NCI-H1105 (cell line): Measurements from ENCODE around the gene LTB4R2.
A peak's percentile ranks its signal among the peaks of the same experiment; 100 is the strongest.

ENCODE experiments used
- DNase-seq: peaks from one replicate; lab custom pipeline; 2025; lab: John Stamatoyannopoulos, UW

Gene LTB4R2, protein sequence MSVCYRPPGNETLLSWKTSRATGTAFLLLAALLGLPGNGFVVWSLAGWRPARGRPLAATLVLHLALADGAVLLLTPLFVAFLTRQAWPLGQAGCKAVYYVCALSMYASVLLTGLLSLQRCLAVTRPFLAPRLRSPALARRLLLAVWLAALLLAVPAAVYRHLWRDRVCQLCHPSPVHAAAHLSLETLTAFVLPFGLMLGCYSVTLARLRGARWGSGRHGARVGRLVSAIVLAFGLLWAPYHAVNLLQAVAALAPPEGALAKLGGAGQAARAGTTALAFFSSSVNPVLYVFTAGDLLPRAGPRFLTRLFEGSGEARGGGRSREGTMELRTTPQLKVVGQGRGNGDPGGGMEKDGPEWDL

DNA sequence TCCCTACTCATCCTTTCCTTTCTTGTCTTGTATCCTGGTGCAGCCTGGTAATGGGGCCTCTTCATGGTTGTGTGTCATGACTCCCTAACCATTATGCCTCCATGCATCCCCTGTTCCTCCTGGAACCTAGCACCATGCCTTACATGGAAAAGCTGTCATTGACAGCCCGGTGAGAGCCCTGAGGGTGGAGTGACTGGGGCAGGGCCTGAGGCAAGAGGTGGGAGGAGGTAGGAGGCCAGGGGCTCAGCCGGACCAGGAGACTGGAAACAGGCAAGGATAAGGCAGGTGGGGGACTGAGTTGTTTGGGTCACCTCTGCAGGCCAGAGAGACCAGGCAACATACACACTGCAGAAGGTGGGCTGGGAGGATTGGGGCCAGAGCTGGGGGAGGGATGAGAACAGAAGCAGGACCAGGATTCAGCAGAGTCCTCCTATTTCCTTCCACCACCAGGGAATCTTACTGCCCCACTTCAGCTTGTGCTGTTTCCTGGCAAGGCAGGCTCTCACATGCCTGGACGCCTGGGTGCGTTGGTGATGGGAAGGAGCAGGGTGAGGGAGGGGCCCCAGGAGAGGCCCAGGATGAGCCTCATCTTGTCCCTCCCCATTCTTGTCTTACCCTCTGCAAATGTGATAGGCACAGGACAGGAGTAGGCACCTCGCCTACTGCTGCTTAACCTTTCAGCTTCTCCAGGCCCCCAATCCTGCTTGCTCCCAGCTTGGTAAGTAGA lies at the start of gene LTB4R2:
LTB4R2 (plus strand) TSS at position 603 of the 727 bp plus-strand sequence. CDS start 525 bp downstream, outside the sequence.
- DNase-seq, result no peak

DNA sequence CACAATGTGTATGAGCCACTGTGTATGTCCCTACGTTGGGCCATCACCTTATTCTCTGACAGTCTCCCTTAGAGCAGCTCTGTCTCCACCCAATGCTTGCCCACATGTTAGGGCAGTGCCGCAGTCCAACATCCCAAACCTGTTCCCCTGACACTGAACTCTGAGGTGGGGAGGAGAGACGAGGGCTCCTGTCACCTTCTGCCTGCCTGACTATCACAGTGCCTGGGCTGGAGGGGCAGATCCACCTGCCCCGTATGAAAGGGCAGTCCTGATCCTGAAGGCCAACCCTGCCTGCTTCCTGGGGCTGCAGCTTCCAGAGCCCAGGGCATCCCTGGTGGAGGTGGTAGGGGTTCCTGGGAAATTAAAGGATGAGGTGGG lies 49.2 kb upstream of the LTB4R2 start:
- no peak for DNase-seq

DNA sequence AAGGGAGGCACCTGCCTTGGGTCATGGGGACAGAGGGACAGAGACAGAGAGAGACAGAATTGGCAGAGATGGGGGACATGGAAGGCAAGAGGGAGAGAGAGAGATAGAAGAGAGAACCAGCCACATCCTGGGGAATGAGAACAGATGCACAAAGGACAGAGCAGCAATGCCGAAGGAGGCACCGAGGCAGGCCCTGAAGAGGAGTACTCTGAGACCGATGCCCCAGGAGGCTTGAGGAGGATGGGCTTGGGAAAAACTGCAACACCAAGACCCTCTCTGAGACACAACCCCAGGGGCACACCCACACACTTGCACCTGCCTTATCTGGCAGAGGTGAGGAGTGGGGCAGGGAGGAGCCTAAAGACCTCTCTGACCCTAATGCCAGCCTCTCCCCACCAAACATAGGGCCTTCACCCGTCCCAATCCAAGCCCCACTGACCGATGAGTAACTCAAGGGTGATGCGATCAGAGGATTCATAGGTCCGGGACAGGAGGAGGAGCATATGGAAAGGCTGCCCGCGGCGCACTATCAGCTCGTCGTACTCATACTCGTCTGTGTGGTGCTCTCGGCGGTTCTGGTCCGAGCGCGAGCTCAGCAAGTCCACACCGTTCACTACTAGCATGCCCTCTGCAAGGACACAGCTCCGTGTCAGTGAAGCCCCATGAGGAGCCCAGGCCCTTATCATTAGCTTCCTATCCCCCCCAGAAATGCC lies 48.5 kb upstream of the LTB4R2 start:
- no peak for DNase-seq

DNA sequence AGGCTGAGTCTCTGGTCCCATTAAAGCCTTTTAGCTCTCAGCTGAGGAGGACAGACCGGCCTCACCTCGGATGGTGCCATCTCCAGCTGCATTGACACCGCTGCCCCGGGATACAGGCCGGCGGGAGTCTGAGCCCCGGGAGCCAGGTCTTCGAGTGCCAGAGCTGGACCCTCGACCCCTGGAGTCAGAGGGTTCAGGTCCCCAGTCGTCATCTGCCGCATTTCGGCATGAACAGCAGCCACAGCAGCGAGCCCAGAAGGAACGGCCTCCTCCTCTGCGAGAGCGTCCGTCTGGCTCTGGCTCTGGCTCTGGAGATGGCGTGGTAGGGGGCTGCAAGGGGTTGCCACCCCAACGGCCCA lies 48.0 kb upstream of the LTB4R2 start:
- DNase-seq, result no peak

DNA sequence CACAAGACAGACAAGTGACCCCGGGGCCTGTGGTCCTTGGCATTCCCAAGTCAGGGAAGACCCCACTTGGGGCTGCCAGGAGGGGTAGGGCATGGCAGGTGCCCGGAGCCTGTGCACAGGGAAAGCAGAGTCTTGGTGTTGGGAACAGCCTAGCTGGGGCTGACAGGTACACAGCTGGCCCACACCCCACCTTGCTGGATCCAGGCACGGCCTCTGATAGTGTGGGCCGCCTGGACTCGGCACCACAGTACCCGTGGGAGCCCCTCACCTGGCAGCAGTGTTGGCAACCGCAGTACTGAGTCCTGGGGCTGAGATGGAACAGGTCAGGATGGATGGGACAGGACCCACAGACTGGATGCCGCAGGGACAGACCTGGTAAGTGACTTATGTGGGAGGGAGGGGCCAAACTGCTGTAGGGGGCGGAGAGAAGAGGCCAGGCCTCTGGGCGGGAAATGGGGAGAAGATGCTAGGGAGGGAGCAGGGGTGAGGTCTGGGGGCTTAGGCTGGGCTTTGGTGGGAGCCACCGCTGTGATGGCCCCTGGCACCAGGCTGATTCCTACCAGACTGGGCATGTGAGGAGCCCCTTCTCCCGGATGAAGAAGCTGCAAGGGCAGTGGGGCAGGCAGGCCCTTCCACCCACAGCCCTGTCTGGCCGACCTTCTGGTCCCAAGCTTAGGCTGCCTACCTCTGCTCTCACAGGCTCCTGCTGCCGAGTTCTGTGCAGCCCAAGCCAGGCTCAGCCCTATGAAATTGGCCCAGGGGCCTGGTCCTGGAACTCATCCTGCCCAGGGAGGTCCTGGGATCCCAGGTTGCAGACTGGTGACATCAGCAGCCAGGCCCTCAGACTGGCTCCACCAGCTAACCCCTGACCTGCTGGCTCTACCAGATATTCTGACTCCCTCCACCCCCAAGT lies 46.9 kb upstream of the LTB4R2 start, which contains the start of gene TGM1:
TGM1 (minus strand) TSS at position 357 of the 913 bp plus-strand sequence. CDS start 825 bp downstream, outside the sequence.
- DNase-seq, result no peak

DNA sequence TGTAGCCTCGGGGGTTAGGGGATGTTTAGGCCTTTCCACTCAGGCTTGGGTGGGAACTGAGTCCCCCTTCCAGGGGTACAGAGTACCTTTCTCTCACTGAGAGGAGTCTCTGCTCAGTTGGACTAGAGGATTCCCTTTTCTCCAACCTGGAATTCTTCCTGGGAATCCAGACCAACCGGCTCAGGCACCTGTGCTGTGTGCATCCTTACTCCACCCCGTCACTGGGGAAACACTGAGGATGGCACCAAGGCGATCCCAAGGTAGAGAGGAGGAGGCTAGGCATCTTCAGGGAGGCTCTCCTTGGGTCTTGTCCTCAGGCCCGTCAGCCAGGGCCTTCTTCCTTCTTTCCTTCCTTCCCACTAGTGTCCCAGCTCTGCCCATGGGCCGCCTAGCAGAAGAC lies 46.1 kb upstream of the LTB4R2 start:
- DNase-seq, result no peak

DNA sequence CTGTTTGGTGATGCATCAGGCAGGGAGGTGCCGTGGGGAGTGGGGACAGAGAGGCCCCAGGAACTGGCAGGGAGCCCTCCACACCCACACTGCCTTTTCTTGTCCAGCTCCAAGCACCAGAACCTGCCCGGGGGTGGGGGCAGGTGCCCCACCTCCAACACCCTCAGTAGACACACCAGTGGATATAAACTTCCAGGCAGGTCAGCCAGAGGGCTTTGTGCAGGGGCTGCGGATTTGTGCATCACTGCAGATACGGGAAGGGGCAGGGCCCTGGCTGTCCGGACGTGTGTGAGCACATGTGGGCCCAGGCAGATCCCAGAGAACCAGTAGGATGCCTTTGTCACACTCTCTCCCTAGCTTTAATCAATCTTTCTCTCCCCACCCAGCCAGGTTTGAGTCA lies 45.6 kb upstream of the LTB4R2 start:
- DNase-seq, result no peak

DNA sequence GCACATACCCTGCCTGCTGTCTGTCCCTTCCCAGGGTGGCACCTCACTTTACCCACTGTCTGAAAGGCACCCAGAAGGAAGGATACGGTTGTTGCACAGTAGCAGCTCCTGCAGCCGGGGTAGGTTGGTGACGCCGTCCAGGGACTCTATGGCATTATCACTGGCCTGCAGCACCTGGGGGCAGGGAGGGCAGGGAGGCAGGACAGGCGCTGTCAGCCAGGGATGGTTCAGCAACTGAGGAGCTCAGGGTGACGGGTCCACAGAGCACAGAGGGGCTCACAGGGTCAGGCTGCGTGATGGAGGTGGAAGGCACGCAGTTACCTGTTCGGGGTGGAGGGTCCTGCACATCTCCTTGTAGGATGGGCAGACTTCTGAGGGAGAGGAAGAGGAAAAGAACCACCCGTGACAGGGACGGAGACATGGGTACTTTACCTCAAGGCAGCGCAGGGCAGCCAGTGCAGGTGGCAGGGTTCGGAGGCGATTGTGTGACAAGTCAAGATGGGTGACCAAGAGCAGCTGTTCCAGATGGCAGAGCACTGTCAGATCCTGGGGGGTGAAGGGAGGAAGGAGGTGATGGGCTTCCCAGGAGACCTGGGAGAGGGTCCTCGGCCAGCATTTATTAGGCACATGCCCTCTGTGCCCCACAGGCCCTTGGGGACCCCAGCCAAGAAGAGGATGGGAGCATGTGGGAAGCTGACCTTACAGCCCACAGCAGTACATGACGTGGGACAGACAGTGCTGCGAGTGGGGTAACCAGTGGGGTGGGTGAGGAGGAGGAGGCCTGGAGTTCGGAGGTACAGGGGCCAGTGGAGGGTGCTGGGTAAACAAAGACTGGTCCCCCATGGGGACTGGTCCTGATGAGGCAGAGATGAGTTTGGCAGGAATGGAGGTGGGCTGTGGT lies 43.3 kb upstream of the LTB4R2 start:
- DNase-seq, result no peak

DNA sequence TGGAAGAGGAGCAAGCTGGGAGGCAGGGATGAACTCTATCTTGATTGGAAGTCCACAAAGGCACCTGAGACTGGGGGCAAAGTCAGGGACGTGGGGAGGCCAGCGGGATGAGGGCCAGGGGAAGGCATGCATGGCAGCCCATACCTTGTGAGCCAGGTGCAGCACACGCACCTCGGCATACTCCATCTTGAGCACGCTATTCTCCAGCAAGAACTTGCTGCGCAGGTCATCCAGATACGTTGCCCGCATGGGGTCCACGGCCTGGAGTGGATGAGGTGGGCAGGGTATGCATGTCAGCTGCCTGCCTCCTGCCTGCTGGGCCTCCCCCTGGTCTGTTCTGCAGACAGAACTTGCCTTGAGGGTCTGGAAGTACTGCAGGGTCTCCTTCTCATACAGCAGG lies 42.4 kb upstream of the LTB4R2 start:
- no peak for DNase-seq

DNA sequence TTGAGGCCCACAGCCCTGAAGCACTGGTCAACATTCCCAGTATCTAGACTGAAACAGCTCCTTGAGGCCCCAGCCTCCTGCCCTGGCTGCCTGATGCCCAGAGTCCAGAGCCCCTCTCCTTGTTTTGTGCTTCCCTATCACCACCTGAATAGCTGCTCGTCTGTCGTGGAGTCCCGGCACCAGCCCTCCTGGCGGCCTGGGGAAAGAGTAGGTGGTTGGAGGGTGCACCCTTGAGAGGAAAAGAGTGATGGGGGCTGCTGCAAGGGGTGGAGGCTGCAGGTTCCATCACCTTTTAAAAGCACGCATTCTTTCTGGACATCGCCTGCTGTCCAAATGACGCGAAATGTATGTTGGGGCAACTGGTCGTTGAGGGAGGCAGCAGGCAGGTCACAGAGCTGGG lies 41.7 kb upstream of the LTB4R2 start:
- no peak for DNase-seq

DNA sequence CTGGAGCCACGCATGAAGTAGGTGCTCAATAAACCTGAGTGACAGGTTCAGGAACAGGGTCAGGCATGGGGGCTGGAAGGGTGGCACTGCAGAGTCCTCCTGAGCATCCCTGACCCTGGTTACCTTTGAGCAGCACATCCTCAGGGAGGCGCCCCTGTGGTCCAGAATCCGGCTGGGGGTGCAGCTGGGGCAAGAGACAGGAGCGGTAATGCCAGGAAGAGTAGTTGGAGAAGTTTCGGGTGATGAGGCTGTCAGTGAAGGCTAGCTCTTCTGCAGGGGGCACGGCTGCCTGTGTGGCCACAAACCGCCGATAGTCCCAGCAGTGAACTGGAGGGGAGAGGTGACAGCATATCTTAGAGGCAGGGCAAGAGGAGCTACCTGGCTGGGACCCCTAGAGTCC lies 40.6 kb upstream of the LTB4R2 start:
- DNase-seq, result no peak

DNA sequence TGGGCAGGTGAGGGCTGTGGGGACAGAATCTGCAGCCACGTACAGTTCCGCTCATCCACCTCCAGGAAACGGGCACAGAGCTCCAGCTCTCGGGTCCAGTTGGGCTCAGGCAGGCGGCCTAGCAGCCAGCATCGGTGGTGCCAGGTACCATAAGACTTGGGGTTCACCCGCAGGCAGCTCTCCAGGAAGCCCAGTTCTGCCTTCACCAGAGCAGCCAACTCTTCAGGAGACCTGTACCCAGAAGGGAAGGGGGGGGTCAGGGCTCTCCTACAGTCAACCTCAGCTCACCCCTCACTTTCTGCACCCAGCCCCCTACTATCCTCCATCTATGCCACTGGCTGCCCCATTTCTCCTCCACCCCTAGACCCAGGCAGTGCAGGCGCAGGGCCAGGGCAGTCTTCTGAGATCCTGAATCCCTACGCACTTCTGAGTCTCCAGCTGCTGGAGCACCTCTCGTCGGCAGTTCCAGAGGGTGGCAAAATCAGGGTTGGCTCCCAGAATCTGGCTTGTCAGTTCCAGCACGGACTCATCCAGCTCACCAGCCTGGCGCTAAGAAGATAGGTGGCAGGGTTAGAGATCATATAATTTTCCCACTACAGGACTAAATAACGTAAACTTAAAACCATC lies 39.9 kb upstream of the LTB4R2 start:
- no peak for DNase-seq

DNA sequence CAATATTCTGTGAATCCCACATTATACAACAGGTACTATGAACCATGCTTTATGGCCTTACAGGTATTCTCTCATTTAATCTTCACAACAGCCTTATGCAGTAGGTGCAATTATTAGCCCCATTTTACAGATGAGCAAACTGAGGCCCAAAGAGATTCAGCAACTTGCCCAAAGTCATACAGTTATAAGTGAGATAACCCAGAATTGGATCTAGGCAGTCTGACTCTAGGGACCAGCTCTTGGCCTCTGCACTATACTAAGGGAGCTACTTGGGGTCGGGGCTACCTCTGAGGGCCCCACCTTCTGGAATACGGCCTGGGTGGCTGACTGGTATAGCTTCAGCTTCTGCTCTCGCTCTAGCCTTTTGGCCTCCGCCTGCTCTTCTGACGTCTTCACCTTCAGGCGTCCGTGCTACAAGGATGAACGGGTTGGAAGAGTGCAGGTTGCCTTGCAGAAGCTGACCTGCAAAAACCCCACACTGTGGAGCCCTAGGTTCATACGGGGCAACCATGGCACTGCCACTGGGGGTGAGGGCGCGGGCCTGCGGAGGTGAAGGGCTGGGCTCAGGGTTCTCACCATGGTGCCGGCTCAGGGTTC lies 39.3 kb upstream of the LTB4R2 start:
- no peak for DNase-seq

DNA sequence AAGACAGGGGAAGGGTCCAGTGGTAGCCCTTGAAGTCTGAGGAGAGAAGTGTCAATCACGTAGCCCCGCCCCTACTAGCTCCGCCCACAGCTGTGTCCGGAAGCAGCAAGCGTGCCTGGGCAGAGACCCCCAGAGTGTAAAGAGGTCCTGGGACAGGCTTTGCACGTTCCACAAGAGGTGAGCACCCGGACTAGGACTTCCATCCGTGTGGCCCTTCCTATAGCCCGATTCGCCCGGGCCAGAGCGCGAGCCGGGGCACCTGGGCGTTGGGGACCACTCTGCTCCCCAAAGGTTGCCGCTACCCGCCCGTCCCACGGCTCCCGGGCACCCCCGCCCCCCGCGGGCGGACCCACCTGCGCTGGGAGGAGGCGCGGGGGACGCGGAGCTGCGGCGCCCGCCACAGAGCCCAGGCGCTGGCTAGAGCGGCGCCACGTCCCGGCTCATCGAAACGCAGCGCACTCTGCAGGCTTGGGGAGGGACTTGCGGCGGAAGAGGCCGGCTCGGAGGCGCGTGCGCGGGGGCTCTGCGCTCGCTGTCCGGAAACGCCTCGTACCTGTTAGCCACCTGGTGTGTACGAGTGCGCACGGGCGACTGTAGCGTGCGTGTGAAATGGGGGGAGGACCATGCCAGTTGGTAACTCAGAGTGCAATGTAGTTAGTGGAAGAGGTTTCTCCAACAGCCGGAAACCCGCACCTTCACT lies 38.7 kb upstream of the LTB4R2 start, which contains the start of gene RABGGTA:
RABGGTA (minus strand) TSS at position 464 of the 700 bp plus-strand sequence. CDS start 482 bp downstream, outside the sequence.
- DNase-seq, result peak; percentile 94

DNA sequence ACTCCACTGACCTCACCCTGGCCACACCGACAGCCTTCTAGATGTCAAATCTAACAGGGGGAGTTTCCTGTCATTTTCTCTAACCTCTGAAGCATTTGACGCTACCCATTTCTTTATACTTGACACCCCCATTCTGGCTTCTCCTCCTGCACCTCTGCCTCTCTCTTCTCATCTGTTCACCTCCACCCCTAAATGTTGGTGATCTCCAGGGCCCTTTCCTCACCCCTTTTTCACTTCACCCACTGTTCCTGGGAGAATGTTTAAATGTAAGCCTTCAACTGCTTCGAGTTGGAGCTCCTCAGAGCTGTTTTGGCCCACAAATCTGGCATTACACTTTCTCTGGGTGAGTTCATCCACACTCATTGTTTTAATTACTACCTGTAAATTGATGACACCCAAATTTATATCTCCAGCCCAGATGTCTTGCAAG lies 38.1 kb upstream of the LTB4R2 start:
- DNase-seq, result no peak

DNA sequence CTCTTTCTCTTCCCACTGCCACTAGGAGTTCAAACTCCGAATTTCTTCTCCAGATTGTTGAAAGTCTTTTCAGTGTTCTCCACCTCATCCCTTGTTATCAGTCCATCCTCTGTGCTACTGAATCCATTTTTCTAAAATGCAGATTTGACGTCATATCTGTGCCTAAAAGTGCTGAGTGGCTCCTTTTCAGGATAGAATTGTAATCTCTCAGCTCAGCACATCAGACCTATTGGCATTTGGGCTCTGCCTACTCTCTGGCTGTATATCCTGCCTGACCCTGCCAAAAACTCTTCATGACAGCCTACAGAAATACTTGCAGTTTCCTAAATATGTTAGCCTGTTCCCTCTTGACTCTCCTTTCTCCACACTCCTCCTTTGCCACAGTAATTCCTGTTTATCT lies 37.5 kb upstream of the LTB4R2 start:
- no peak for DNase-seq

DNA sequence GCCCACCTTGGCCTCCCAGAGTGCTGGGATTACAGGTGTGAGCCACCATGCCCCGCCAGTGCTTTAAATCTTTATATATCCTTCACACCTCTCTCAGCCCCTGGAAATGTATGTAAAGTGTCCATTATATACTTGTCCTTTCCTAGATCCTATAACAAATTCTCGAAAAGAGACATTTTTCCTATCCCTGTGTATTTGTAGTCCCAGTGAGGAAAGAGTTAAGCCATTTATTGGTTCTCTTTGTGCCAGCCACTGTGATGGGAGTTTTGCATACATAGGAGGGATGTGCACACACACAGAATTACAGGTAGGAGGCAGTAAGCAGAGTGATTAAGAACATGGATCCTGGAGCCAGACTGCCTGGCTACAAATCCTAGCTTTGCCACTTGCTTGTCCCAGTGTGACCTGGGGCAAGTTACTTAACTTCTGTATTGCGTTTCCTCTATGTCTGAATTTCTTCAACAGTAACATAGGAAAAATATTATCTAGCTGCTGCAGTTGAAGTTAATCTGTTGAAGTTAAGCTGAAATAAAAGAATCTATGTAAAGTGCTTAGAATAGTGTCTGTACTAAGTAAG lies 36.4 kb upstream of the LTB4R2 start:
- DNase-seq, result no peak

DNA sequence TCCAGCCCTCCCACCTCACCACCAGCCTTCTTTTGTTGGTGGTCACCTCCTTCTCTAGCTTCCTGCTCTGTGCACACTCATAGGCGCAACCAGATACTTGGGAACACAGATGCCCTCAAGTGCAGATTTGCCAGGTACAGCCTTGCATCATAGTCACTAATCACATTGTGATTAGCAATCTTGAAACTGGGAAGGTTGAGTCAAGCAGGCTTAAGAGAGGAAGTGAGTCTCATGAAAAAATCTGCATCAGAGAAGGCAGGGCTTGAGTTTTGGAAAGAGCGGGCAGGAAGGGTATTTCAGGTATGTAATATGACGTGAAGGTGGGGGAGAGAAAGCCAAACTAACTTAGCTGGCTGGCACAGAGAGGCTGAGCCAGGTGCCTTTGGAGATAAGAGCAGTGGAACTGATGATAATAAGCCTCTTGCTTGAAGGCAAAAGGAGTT lies 35.8 kb upstream of the LTB4R2 start:
- DNase-seq, result no peak

DNA sequence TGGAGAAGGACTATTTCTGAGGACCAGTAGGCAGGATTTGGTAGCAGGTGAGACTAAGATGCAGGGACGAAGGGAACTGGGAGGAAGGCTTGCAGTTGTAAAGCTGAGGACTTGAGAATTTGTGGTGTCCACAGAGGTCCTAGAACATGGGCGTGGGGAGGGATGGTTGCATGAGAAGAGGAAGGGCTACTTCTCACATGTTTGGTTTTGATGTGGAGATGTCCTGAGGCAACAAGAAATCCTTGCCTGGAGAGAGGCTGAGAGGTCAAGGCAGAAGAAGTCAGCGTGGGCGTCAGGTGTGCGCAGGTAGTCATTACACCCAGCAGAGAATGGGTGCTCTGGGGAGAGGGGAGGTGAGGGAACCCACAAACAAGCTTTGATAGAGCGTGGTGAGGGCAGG lies 32.9 kb upstream of the LTB4R2 start:
- no peak for DNase-seq
